Liver (tissue), 3 donors: ENCODE measurements around the gene TIAM2.

Experiments used
- CTCF ChIP-seq: fragments of 150-350 bp; IDR thresholded peaks from 2 replicates; pipeline ENCODE4 v1.5.1; 2017; ENCODE audit warnings: improper control_type of control experiment, low read depth, low read length; ENCODE audit not compliant: missing input control
- GABPA ChIP-seq, 2 donors: IDR thresholded peaks in 1 of 2; conservative IDR thresholded peaks in 1 of 2; 2 replicates each; pipeline ENCODE4 v1.6.1; 2016; ENCODE audit warnings: antibody characterized with exemption in 2 of 2, mild to moderate bottlenecking in 1 of 2, moderate library complexity in 1 of 2
- JUND ChIP-seq, 2 donors: IDR thresholded peaks; 2 replicates each; pipeline ENCODE4 v1.6.1; 2016; ENCODE audit warnings: antibody characterized with exemption in 2 of 2
- NR2F2 ChIP-seq: IDR thresholded peaks from 2 replicates; pipeline ENCODE4 v1.6.1; 2016; ENCODE audit warnings: antibody characterized with exemption
- RAD21 ChIP-seq, 2 donors: IDR thresholded peaks; 2 replicates each; pipeline ENCODE4 v1.6.1; 2016; ENCODE audit warnings: antibody characterized with exemption in 2 of 2, mild to moderate bottlenecking in 2 of 2
- REST ChIP-seq: IDR thresholded peaks from 2 replicates; pipeline ENCODE4 v1.6.1; 2016; ENCODE audit warnings: antibody characterized with exemption, mild to moderate bottlenecking
- TAF1 ChIP-seq: conservative IDR thresholded peaks from 2 replicates; pipeline ENCODE4 v1.6.1; 2016; ENCODE audit warnings: antibody characterized with exemption, mild to moderate bottlenecking
- ZBTB33 ChIP-seq: IDR thresholded peaks from 2 replicates; pipeline ENCODE4 v1.6.1; 2016; ENCODE audit warnings: antibody characterized with exemption
- donor health status: healthy.
- donor health status: healthy.

GRCh38 chr6:155055729-155056128 lies 60.6 kb downstream of the TIAM2 start:
- TF ChIP-seq RAD21 (IDR thresholded peaks at IDR 0.05): no peak
- TF ChIP-seq CTCF: no peak
- TF ChIP-seq ZBTB33: no peak
- TF ChIP-seq GABPA (IDR thresholded peaks at IDR 0.05 in 1 of 2, conservative IDR thresholded peaks at IDR 0.05 in 1 of 2): no peak
- TF ChIP-seq REST: no peak
- TF ChIP-seq NR2F2: no peak
- no peak for TF ChIP-seq JUND (IDR thresholded peaks at IDR 0.05)
- TF ChIP-seq TAF1: no peak
